CD4-positive, CD25-positive, alpha-beta regulatory T cell (primary cell): Measurements from ENCODE around the gene TMEM9. TPM values are rescaled to one million over a fixed set of nuclear protein-coding genes. Genes with fewer than 3 reads are reported as not detected.
A peak's percentile ranks its signal among the peaks of the same experiment; 100 is the strongest.

Experiments used
- ATAC-seq, 2 donors: fragments of 150-1000 bp; cut with Tn5 transposase; one replicate each; pipeline ENCODE4 v1.10.0; 2021; ENCODE audit warnings: low read depth in 2 of 2, moderate number of reproducible peaks in 2 of 2, moderate library complexity in 1 of 2
- DNase-seq, 3 donors: peaks; one replicate each; pipeline versions ENCODE4 v3.0.0 to v3.0.0-alpha.2; 2012 to 2022; ENCODE audit warnings: mixed read lengths in 1 of 3
- H3K27ac ChIP-seq: one replicate; pipeline ENCODE4 v1.7.0; 2013; ENCODE audit warnings: mild to moderate bottlenecking, low read length; ENCODE audit not compliant: insufficient read depth, poor library complexity, severe bottlenecking
- H3K27me3 ChIP-seq: one replicate; pipeline ENCODE4 v1.7.0; 2013; ENCODE audit warnings: low read length; ENCODE audit not compliant: control insufficient read depth, insufficient read depth
- H3K36me3 ChIP-seq: one replicate; pipeline ENCODE4 v1.7.0; 2013; ENCODE audit warnings: mild to moderate bottlenecking, low read length, moderate library complexity; ENCODE audit not compliant: control insufficient read depth, insufficient read depth
- H3K4me1 ChIP-seq: 2 replicates; pipeline ENCODE4 v1.7.0; 2013; ENCODE audit warnings: mild to moderate bottlenecking, low read length; ENCODE audit not compliant: insufficient read depth, control insufficient read depth, poor library complexity, severe bottlenecking
- H3K4me3 ChIP-seq: one replicate; pipeline ENCODE4 v1.7.0; 2013; ENCODE audit warnings: low read depth, mild to moderate bottlenecking, low read length, moderate library complexity
- H3K9me3 ChIP-seq, 2 experiments: 1 replicate in 1 of 2; 2 replicates in 1 of 2; pipeline ENCODE4 v1.7.0; 2013; ENCODE audit warnings: low read length in 2 of 2, mild to moderate bottlenecking in 1 of 2, moderate library complexity in 1 of 2; ENCODE audit not compliant: control insufficient read depth in 2 of 2
- H3K27ac Mint-ChIP-seq, 3 donors: one replicate each; pipeline ENCODE4 v1.8.0; 2020 to 2022; ENCODE audit warnings: mild to moderate bottlenecking in 3 of 3, mixed read lengths in 3 of 3, moderate library complexity in 2 of 3
- H3K27me3 Mint-ChIP-seq: one replicate; pipeline ENCODE4 v1.8.0; 2022; ENCODE audit warnings: mild to moderate bottlenecking, mixed read lengths
- H3K36me3 Mint-ChIP-seq: one replicate; pipeline ENCODE4 v1.8.0; 2020; ENCODE audit warnings: mixed read lengths
- H3K4me1 Mint-ChIP-seq, 4 donors: one replicate each; pipeline ENCODE4 v1.8.0; 2020 to 2022; ENCODE audit warnings: mixed read lengths in 4 of 4, mild to moderate bottlenecking in 1 of 4
- H3K4me3 Mint-ChIP-seq, 4 donors: one replicate each; pipeline ENCODE4 v1.8.0; 2020 to 2022; ENCODE audit warnings: mild to moderate bottlenecking in 4 of 4, mixed read lengths in 4 of 4, moderate library complexity in 3 of 4
- H3K9me3 Mint-ChIP-seq, 7 donors: one replicate each; pipeline ENCODE4 v1.8.0; 2020 to 2022; ENCODE audit warnings: mixed read lengths in 7 of 7, mild to moderate bottlenecking in 3 of 7, moderate library complexity in 2 of 7
- polyA plus RNA-seq, 4 donors: library from polyadenylated mRNA; unstranded; fragments of 300-500 nt; fragmentation: Illumina TruSeq; gene quantifications; one replicate each; pipeline ENCODE4 v1.2.3, GENCODE V29; 2021
- total RNA-seq: library from RNA; stranded (reverse); gene quantifications from one replicate; pipeline ENCODE4 v1.2.3, GENCODE V29; 2022

Gene TMEM9
- total and polyA plus RNA-seq, 5 donors from 2014 or later = 12.1 to 40.6 (median 33.2) TPM

DNA sequence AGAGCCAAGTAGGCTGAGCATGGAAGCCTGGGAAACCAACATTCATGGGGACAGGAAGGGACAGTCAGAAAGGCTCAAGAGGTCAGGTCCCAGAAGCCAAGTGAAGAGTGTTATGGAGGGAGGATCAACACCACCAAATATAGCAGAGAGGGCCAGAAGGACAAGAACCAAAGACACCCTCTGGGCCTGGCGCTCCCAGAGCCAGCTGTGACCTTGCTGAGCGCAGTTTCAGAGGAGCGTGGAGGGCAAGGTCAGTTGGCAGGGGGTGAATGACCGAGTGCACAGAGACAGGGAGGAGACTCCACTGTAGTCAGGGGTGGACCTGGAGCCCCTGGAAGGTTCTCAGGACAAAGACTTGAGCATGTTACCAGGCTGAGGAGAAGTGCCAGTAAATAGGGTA, 22.9 kb downstream of the TMEM9 start:
- Mint-ChIP-seq H3K4me3 (peak overlapping the region in 1 of 4 donors; percentile 3), H3K27me3 (no peaks in the 10 kb centered on the region), H3K9me3 (peaks cover 0 to 2% (median 0%) of the 10 kb centered on the region in 7 donors), H3K36me3 (peaks cover 12% of the 10 kb centered on the region), H3K4me1 (no peaks in the 10 kb centered on the region), H3K27ac (no peak overlapping the region)
- H3K9me3 ChIP-seq = no peaks in the 10 kb centered on the region
- no peaks in the 10 kb centered on the region for H3K4me1 ChIP-seq
- H3K27me3 ChIP-seq = no peaks in the 10 kb centered on the region
- H3K27ac ChIP-seq = no peak overlapping the region
- H3K36me3 ChIP-seq = peaks cover 9% of the 10 kb centered on the region
- H3K4me3 ChIP-seq = no peak overlapping the region
- ATAC-seq (no peak), DNase-seq (no peak)

DNA sequence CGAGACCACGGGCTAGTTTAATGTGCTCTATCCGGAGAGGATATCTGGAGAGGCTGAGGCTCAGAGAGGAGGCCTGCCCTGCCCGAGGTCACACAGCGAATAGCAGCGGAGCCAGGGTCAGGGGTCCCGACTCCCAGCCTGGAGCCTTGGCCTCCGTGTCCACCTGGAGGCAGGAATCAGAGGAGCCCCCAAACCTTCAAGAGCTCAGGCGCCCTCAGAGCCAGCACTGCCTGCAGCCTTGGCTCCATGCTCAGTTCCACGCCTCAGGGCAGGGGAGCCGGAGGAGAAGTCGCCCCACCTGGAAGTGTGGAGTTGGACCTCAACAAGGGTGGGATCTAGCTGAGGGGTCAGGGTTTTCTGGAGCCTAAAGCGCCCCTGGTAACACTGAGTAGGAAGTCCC, 25.3 kb downstream of the TMEM9 start:
- H3K27ac ChIP-seq = no peak overlapping the region
- H3K27me3 ChIP-seq = no peaks in the 10 kb centered on the region
- Mint-ChIP-seq H3K27me3 (peaks cover 12% of the 10 kb centered on the region), H3K27ac (no peak overlapping the region), H3K4me3 (no peak overlapping the region), H3K9me3 (peaks cover 0 to 2% (median 0%) of the 10 kb centered on the region in 7 donors), H3K4me1 (no peaks in the 10 kb centered on the region), H3K36me3 (peaks cover 4% of the 10 kb centered on the region)
- ATAC-seq (no peak), DNase-seq (no peak)
- no peaks in the 10 kb centered on the region for H3K36me3 ChIP-seq
- no peaks in the 10 kb centered on the region for H3K4me1 ChIP-seq
- H3K4me3 ChIP-seq = no peak overlapping the region
- H3K9me3 ChIP-seq = no peaks in the 10 kb centered on the region

DNA sequence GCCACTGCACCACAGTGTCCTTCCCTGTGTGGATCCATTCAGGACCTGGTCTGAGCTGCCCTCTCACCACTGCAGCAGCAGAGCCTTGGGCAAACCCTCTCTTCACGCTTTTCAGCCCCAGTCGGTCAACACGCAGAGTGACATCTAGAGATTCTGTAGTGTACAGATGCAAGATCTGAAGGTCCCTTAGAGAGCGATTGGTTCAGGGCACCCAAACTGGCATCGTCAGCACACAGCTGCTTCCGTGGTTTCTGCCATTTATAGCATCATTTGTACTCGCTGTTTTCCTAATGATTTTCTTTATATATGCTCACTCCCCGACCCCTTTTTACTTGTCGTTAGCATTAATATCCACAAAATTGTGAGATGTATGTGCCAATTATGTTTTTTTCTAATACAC, 25.8 kb downstream of the TMEM9 start:
- Mint-ChIP-seq H3K27ac (no peak overlapping the region), H3K9me3 (peaks cover 0 to 2% (median 0%) of the 10 kb centered on the region in 7 donors), H3K27me3 (peaks cover 13% of the 10 kb centered on the region), H3K36me3 (peaks cover 4% of the 10 kb centered on the region), H3K4me3 (no peak overlapping the region), H3K4me1 (no peaks in the 10 kb centered on the region)
- Histone ChIP-seq H3K4me1 (no peaks in the 10 kb centered on the region), H3K27ac (no peak overlapping the region), H3K9me3 (no peaks in the 10 kb centered on the region), H3K27me3 (no peaks in the 10 kb centered on the region), H3K36me3 (no peaks in the 10 kb centered on the region), H3K4me3 (no peak overlapping the region)
- no peak for ATAC-seq
- DNase-seq = no peak

DNA sequence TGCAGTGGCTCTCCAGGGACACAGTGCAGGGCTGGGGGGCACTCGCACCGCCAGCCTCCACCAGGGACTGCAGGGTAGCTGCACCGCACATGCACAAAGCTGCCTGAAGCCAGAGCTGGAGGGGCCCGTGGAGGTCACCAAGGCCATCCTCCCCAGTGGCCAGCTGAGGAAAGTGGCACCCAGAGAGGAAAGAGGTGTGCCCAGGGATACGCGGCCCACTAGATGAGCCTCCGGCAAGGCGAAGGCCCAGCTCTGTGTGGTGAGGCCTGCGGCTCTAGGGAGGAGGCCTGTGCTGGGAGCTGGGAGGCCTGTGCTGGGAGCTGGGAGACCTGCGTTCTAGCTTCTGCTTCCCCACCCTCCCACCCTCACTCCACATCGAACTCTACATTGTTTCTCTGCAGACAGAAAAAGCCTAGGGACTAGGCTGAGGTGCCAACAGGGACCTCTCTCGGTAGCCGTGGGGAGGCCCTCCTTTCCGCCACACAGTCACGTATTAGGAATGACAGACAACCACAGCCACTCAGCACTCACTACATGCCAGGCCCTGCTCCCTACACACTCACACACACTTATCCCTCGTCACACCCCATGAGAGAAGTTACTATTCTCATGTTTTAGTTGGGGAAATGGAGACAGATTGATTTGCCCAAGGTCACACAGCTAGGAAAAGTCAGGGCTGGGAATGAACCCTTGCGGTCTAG, 26.4 kb downstream of the TMEM9 start:
- Histone ChIP-seq H3K36me3 (no peaks in the 10 kb centered on the region), H3K4me1 (no peaks in the 10 kb centered on the region), H3K27ac (no peak overlapping the region), H3K9me3 (no peaks in the 10 kb centered on the region), H3K27me3 (no peaks in the 10 kb centered on the region), H3K4me3 (no peak overlapping the region)
- H3K27me3 Mint-ChIP-seq = peaks cover 19% of the 10 kb centered on the region
- peaks cover 4% of the 10 kb centered on the region for H3K36me3 Mint-ChIP-seq
- no peak for ATAC-seq
- DNase-seq = no peak
- H3K4me1 Mint-ChIP-seq = no peaks in the 10 kb centered on the region
- H3K4me3 Mint-ChIP-seq = no peak overlapping the region
- H3K27ac Mint-ChIP-seq = no peak overlapping the region
- peaks cover 0 to 2% (median 0%) of the 10 kb centered on the region in 7 donors for H3K9me3 Mint-ChIP-seq

DNA sequence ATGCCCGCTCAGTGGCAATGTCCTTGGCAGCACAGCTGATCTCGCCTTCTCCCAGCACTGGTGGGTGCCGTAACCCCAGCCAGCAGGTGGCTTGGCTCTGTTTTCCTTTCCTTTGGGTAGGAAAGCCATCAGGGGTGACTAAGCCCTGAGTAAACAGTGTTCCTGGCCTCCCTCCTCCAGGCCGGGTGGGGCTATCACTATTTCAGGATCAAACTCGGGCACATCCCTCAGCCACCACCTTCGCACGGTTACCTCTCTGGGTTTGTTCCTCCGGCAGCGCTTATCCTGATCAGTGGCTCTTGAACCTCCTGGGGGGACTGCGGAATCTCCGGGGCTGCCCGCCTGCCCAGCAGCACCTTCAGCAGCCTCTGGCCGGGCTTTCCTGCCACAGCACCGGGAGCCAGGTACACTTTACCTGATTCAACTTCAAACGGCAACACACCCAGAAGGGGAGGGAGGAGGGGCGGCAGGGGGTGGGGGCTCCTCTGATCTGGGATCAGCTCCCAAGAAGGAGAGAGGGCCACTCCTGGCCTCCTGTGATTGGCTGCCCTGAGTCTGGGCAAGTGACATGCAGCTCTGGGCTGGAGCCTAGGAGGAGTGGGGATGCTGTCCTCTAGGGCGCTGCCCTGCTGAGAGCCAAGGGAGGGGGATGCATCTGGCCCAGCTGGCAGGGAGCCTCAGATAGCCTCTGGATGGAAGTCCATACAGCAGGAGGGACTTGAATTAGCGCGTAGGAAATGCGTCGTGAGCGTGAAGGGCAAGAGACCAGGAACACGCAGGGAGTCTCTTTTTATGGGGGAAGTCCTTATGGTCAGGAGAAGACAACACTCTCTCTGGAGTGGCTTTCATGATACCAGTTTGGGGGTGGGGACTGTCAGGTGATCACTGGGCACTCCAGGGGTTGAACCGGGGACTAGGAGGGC, 27.2 kb downstream of the TMEM9 start, which contains the start of gene ASCL5:
Gene ASCL5, minus strand, starts transcription at position 353 of the 923 bp plus-strand sequence. CDS start 11,812 bp downstream, outside the sequence.
- Mint-ChIP-seq H3K27me3 (peaks cover 27% of the 10 kb centered on the region), H3K4me1 (no peaks in the 10 kb centered on the region), H3K27ac (no peak within 1 kb of the TSS), H3K9me3 (no peaks in the 10 kb centered on the region), H3K36me3 (peaks cover 4% of the 10 kb centered on the region), H3K4me3 (peak within 1 kb of the TSS in 1 of 4 donors; percentile 85)
- Histone ChIP-seq H3K9me3 (no peaks in the 10 kb centered on the region), H3K27me3 (no peaks in the 10 kb centered on the region), H3K4me3 (no peak within 1 kb of the TSS), H3K36me3 (no peaks in the 10 kb centered on the region), H3K4me1 (no peaks in the 10 kb centered on the region), H3K27ac (no peak within 1 kb of the TSS)
- DNase-seq = no peak
- ATAC-seq = no peak

DNA sequence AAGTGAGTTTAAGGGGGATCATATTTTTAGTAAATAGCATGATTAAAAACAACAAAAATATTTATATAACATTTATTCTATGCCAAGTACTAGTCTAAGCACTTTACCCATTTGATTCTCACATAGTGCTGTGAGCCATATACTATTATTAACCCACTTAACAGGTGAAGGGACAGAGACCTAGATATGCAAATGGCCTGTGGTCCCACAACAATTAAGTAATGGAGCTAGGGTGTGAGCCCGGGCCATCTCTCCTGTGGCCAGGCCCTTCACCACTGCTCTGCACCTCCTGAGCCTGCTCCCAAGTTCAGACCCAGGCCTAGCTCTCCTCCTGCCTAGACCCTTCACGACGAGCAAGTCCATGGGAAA, 27.8 kb downstream of the TMEM9 start:
- no peak overlapping the region for H3K27ac Mint-ChIP-seq
- no peak overlapping the region for H3K4me3 Mint-ChIP-seq
- Histone ChIP-seq H3K4me1 (no peaks in the 10 kb centered on the region), H3K4me3 (no peak overlapping the region), H3K36me3 (no peaks in the 10 kb centered on the region), H3K27ac (no peak overlapping the region), H3K27me3 (no peaks in the 10 kb centered on the region), H3K9me3 (no peaks in the 10 kb centered on the region)
- H3K4me1 Mint-ChIP-seq = no peaks in the 10 kb centered on the region
- peaks cover 30% of the 10 kb centered on the region for H3K27me3 Mint-ChIP-seq
- DNase-seq (no peak), ATAC-seq (no peak)
- no peaks in the 10 kb centered on the region for H3K36me3 Mint-ChIP-seq
- H3K9me3 Mint-ChIP-seq = no peaks in the 10 kb centered on the region

DNA sequence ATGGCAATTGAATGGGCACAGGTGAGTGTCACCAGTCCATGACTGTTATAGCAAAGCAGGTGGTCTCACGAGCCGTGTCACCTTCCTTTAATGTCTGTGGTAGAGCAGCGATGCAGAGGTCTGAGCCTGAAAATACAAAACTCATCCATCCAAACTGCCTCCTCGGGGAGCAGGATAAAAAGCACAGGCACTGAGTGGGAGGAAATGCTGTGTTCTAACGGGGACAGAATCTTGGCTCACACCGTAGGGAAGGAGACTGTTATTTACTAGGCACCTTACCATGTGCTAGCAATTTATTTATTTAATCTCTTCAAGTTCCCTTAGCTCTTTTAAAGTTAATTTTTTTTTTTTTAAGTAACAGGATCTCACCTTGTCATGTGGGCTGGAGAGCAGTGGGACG, 28.5 kb downstream of the TMEM9 start:
- Histone ChIP-seq H3K27me3 (no peaks in the 10 kb centered on the region), H3K4me3 (no peak overlapping the region), H3K4me1 (no peaks in the 10 kb centered on the region), H3K27ac (no peak overlapping the region), H3K9me3 (no peaks in the 10 kb centered on the region), H3K36me3 (no peaks in the 10 kb centered on the region)
- Mint-ChIP-seq H3K4me1 (no peaks in the 10 kb centered on the region), H3K27ac (no peak overlapping the region), H3K27me3 (peaks cover 35% of the 10 kb centered on the region), H3K4me3 (no peak overlapping the region), H3K36me3 (no peaks in the 10 kb centered on the region), H3K9me3 (no peaks in the 10 kb centered on the region)
- ATAC-seq (no peak), DNase-seq (no peak)
